NCI-H1105 treated with DMSO at 0.1 percent for 48 hours (cell line): ENCODE results near the gene TESMIN.

Experiments used
- DNase-seq: peaks from one replicate; lab custom pipeline; 2025; lab: John Stamatoyannopoulos, UW

The TESMIN gene

GRCh38 chr11:68751331-68751856, at the start of gene TESMIN:
Gene TESMIN (minus strand): TSS chr11:68751520. CDS start chr11:68750660, 860 bp downstream.
- DNase-seq = no peak

- no peak for DNase-seq
Measured at GRCh38 chr11:68798221-68798813, 47.0 kb upstream of the TESMIN start.

- DNase-seq = no peak
Measured at GRCh38 chr11:68796801-68797200, 45.5 kb upstream of the TESMIN start.

- DNase-seq = no peak
Measured at GRCh38 chr11:68792400-68792966, 41.2 kb upstream of the TESMIN start.

GRCh38 chr11:68784653-68785052, 33.3 kb upstream of the TESMIN start:
- no peak for DNase-seq

GRCh38 chr11:68783216-68783821, 32.0 kb upstream of the TESMIN start:
- DNase-seq = no peak

GRCh38 chr11:68782711-68783110, 31.4 kb upstream of the TESMIN start:
- DNase-seq = no peak

- DNase-seq = no peak
Measured at GRCh38 chr11:68780829-68781228, 29.5 kb upstream of the TESMIN start.

GRCh38 chr11:68778205-68778604, 26.9 kb upstream of the TESMIN start:
- no peak for DNase-seq

GRCh38 chr11:68776442-68777235, 25.3 kb upstream of the TESMIN start:
- DNase-seq = no peak

GRCh38 chr11:68775951-68776388, 24.6 kb upstream of the TESMIN start:
- DNase-seq = no peak

GRCh38 chr11:68774194-68774585, 22.9 kb upstream of the TESMIN start:
- DNase-seq = no peak

- DNase-seq = no peak
Measured at GRCh38 chr11:68773521-68774193, 22.3 kb upstream of the TESMIN start.

GRCh38 chr11:68772936-68773335, 21.6 kb upstream of the TESMIN start:
- no peak for DNase-seq

GRCh38 chr11:68770781-68771180, 19.5 kb upstream of the TESMIN start:
- no peak for DNase-seq

- DNase-seq = no peak
Measured at GRCh38 chr11:68767672-68768071, 16.4 kb upstream of the TESMIN start.

GRCh38 chr11:68766786-68767185, 15.5 kb upstream of the TESMIN start:
- DNase-seq = no peak

- no peak for DNase-seq
Measured at GRCh38 chr11:68764746-68765145, 13.4 kb upstream of the TESMIN start.

GRCh38 chr11:68763926-68764657, 12.8 kb upstream of the TESMIN start:
- no peak for DNase-seq

- DNase-seq = no peak
Measured at GRCh38 chr11:68763181-68763721, 11.9 kb upstream of the TESMIN start.

GRCh38 chr11:68762481-68762880, 11.2 kb upstream of the TESMIN start:
- DNase-seq = no peak
